K562 (cell line): ENCODE measurements around the gene POLR3H. TPM values are rescaled to one million over a fixed set of nuclear protein-coding genes. Genes with fewer than 3 reads are reported as not detected.
A peak's percentile ranks its signal among the peaks of the same experiment; 100 is the strongest.

Experiments used
- CHAMP1 ChIP-seq: fragments of 450-650 bp; IDR thresholded peaks from 2 replicates; pipeline ENCODE4 v1.6.1; 2016; ENCODE audit warnings: mild to moderate bottlenecking
- FOXA1 ChIP-seq: fragments of 450-650 bp; IDR thresholded peaks from 2 replicates; pipeline ENCODE4 v1.6.1; 2016; ENCODE audit warnings: mild to moderate bottlenecking, borderline replicate concordance
- LARP7 ChIP-seq: fragments of 450-650 bp; IDR thresholded peaks from 2 replicates; pipeline ENCODE4 v1.6.1; 2016
- MBD2 ChIP-seq: sonication (generic); IDR thresholded peaks from 2 replicates; pipeline ENCODE4 v1.6.1; 2016; ENCODE audit warnings: low read depth, borderline replicate concordance
- PHF8 ChIP-seq: fragments of 200-600 bp; sonication (generic); IDR thresholded peaks from 2 replicates; pipeline ENCODE4 v1.6.1; 2012; ENCODE audit warnings: mixed run types, mild to moderate bottlenecking, inconsistent platforms, low read length, moderate library complexity, borderline replicate concordance
- PRPF4 ChIP-seq: fragments of 200-400 bp; formaldehyde crosslinking; IDR thresholded peaks from one replicate; pipeline ENCODE4 v1.6.1; 2017; ENCODE audit warnings: low read length, low read depth, mild to moderate bottlenecking; ENCODE audit not compliant: insufficient read depth, poor library complexity, severe bottlenecking
- TEAD2 ChIP-seq: fragments of 450-650 bp; IDR thresholded peaks from 2 replicates; pipeline ENCODE4 v1.6.1; 2016; ENCODE audit warnings: missing genetic modification characterization, control low read depth, missing compliant biosample characterization
- ZFX ChIP-seq: sonication (generic); formaldehyde crosslinking; IDR thresholded peaks from 2 replicates; pipeline ENCODE4 v1.8.0; 2022; ENCODE audit warnings: mild to moderate bottlenecking, missing genetic modification reagents, moderate library complexity
- ZNF239 ChIP-seq: fragments of 250-450 bp; sonication (Bioruptor Pico); IDR thresholded peaks from 2 replicates; pipeline ENCODE4 v1.4.0; 2020; ENCODE audit warnings: mild to moderate bottlenecking
- ZNF699 ChIP-seq: fragments of 250-450 bp; sonication (Bioruptor Pico); IDR thresholded peaks from 2 replicates; pipeline ENCODE4 v1.8.0; 2021; ENCODE audit warnings: mild to moderate bottlenecking, moderate library complexity; ENCODE audit not compliant: insufficient replicate concordance
- ZNF780A ChIP-seq: fragments of 250-450 bp; sonication (Bioruptor Pico); IDR thresholded peaks from 2 replicates; pipeline ENCODE4 v1.5.0; 2021; ENCODE audit warnings: mild to moderate bottlenecking
- ZNF830 ChIP-seq: fragments of 250-450 bp; sonication (Bioruptor Pico); IDR thresholded peaks from 2 replicates; pipeline ENCODE4 v1.5.0; 2021; ENCODE audit warnings: mild to moderate bottlenecking
- polyA plus RNA-seq, 8 experiments: library from polyadenylated mRNA; depleted of rRNA in 4 of 8; stranded (reverse) in 5 of 8; unstranded in 3 of 8; fragments of >200 nt; fragmentation: Nextera tagmentation in 2 of 8; fragmentation: Illumina TruSeq in 1 of 8; extraction: Ambion mirVana in 2 of 8; extraction: Trizol in 1 of 8; gene quantifications; 2 replicates each; pipeline versions ENCODE4 v1.2.1 to v1.2.3, GENCODE V29; 2011 to 2014; ENCODE audit warnings: inconsistent platforms in 1 of 8, missing spikeins in 1 of 8
- total RNA-seq, 7 experiments: library from RNA; depleted of rRNA in 6 of 7; stranded (reverse); fragments of >200 nt in 6 of 7; fragmentation: Illumina TruSeq in 2 of 7; extraction: Trizol in 2 of 7; gene quantifications; 2 replicates each; pipeline versions ENCODE4 v1.2.1 to v1.2.3, GENCODE V29; 2011 to 2021; ENCODE audit warnings: low replicate concordance in 1 of 7
- TF ChIP-seq, protein P1 (sequence below): fragments of 450-650 bp; IDR thresholded peaks from 2 replicates; pipeline ENCODE4 v1.6.1; 2017; ENCODE audit warnings: antibody characterized with exemption, mild to moderate bottlenecking
- TF ChIP-seq, protein P2 (sequence below): fragments of 450-650 bp; IDR thresholded peaks from 2 replicates; pipeline ENCODE4 v1.6.1; 2018; ENCODE audit not compliant: partially characterized antibody
- TF ChIP-seq, protein P3 (sequence below): fragments of 200-800 bp; sonication (Bioruptor generic); IDR thresholded peaks from 2 replicates; pipeline ENCODE4 v1.6.1; 2017; ENCODE audit warnings: missing genetic modification characterization, missing compliant biosample characterization

POLR3H gene
- total and polyA plus RNA-seq, 9 of the 15 experiments (the other 6 are each of a cell fraction or from before 2014, with no cell fraction given): 5.3 to 48.4 (median 22.2) TPM

DNA sequence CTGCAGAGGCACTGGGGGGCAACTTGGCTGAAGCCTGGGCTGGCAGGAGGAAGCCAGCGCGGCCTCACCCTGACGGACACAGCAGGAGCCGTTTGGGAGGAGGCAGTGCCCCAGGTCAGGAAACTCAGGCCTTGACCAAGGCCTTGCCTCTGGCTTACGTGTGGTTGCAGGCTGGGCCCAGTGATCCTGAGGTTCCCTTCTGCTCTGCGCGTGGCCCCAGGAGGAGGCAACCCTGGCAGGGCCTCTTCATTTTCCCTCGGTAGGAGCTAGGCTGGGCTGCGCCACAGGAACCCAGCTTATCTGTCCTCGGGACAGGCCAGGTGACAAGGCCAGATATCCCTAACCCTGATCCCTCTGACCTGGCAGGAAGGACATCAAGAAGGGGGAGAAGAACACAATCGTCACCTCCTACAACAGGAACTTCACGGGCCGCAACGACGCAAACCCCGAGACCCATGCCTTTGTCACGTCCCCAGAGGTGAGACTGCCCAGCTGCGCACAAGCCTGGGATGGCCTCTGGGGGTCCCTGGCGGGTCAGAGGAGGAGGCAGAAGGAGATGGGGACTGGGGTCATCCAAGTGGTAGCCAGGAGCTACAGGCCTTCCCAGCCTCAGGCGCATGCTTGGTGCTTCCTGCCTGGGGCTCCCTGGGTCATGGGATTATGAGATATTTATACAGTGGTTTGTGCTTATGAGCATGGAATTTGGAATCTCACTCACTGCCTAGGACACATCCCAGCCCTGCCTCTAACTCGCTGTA is 20.6 kb downstream of the POLR3H start (continued):
- no peak for TF ChIP-seq ZNF780A (CRISPR knock-in tag)
- no peak for TF ChIP-seq TEAD2 (tag)
- TF ChIP-seq ZNF699: no peak
- no peak for TF ChIP-seq MBD2
- TF ChIP-seq, protein P1, sequence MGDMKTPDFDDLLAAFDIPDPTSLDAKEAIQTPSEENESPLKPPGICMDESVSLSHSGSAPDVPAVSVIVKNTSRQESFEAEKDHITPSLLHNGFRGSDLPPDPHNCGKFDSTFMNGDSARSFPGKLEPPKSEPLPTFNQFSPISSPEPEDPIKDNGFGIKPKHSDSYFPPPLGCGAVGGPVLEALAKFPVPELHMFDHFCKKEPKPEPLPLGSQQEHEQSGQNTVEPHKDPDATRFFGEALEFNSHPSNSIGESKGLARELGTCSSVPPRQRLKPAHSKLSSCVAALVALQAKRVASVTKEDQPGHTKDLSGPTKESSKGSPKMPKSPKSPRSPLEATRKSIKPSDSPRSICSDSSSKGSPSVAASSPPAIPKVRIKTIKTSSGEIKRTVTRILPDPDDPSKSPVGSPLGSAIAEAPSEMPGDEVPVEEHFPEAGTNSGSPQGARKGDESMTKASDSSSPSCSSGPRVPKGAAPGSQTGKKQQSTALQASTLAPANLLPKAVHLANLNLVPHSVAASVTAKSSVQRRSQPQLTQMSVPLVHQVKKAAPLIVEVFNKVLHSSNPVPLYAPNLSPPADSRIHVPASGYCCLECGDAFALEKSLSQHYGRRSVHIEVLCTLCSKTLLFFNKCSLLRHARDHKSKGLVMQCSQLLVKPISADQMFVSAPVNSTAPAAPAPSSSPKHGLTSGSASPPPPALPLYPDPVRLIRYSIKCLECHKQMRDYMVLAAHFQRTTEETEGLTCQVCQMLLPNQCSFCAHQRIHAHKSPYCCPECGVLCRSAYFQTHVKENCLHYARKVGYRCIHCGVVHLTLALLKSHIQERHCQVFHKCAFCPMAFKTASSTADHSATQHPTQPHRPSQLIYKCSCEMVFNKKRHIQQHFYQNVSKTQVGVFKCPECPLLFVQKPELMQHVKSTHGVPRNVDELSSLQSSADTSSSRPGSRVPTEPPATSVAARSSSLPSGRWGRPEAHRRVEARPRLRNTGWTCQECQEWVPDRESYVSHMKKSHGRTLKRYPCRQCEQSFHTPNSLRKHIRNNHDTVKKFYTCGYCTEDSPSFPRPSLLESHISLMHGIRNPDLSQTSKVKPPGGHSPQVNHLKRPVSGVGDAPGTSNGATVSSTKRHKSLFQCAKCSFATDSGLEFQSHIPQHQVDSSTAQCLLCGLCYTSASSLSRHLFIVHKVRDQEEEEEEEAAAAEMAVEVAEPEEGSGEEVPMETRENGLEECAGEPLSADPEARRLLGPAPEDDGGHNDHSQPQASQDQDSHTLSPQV: peak; percentile 96
- TF ChIP-seq ZNF239 (CRISPR knock-in tag): no peak
- peak; percentile 91 for TF ChIP-seq ZFX (CRISPR knock-in tag)
- TF ChIP-seq PRPF4: no peak
- TF ChIP-seq CHAMP1: no peak
- TF ChIP-seq PHF8: no peak
- no peak for TF ChIP-seq FOXA1
- TF ChIP-seq, protein P2, sequence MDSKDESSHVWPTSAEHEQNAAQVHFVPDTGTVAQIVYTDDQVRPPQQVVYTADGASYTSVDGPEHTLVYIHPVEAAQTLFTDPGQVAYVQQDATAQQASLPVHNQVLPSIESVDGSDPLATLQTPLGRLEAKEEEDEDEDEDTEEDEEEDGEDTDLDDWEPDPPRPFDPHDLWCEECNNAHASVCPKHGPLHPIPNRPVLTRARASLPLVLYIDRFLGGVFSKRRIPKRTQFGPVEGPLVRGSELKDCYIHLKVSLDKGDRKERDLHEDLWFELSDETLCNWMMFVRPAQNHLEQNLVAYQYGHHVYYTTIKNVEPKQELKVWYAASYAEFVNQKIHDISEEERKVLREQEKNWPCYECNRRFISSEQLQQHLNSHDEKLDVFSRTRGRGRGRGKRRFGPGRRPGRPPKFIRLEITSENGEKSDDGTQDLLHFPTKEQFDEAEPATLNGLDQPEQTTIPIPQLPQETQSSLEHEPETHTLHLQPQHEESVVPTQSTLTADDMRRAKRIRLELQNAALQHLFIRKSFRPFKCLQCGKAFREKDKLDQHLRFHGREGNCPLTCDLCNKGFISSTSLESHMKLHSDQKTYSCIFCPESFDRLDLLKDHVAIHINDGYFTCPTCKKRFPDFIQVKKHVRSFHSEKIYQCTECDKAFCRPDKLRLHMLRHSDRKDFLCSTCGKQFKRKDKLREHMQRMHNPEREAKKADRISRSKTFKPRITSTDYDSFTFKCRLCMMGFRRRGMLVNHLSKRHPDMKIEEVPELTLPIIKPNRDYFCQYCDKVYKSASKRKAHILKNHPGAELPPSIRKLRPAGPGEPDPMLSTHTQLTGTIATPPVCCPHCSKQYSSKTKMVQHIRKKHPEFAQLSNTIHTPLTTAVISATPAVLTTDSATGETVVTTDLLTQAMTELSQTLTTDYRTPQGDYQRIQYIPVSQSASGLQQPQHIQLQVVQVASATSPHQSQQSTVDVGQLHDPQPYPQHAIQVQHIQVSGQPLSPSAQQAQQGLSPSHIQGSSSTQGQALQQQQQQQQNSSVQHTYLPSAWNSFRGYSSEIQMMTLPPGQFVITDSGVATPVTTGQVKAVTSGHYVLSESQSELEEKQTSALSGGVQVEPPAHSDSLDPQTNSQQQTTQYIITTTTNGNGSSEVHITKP: peak; percentile 42
- no peak for TF ChIP-seq LARP7
- TF ChIP-seq, protein P3, sequence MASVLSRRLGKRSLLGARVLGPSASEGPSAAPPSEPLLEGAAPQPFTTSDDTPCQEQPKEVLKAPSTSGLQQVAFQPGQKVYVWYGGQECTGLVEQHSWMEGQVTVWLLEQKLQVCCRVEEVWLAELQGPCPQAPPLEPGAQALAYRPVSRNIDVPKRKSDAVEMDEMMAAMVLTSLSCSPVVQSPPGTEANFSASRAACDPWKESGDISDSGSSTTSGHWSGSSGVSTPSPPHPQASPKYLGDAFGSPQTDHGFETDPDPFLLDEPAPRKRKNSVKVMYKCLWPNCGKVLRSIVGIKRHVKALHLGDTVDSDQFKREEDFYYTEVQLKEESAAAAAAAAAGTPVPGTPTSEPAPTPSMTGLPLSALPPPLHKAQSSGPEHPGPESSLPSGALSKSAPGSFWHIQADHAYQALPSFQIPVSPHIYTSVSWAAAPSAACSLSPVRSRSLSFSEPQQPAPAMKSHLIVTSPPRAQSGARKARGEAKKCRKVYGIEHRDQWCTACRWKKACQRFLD (CRISPR knock-in tag): peak; percentile 78; the same call in 1 of the 2 replicates
- no peak for TF ChIP-seq ZNF830 (CRISPR knock-in tag)
